SK-N-SH treated with all-trans-retinoic acid at 6 μM for 48 hours (cell line): ENCODE results near the gene IKZF2.

Experiments used
- BACH2 ChIP-seq: fragments of 250-450 bp; sonication (Bioruptor Pico); IDR thresholded peaks from 2 replicates; pipeline ENCODE4 v1.9.0; 2021; ENCODE audit warnings: mild to moderate bottlenecking, borderline replicate concordance
- CSRNP3 ChIP-seq: fragments of 250-450 bp; sonication (Bioruptor Pico); IDR thresholded peaks from 2 replicates; pipeline ENCODE4 v1.5.1; 2021; ENCODE audit warnings: mild to moderate bottlenecking, moderate library complexity
- ISL1 ChIP-seq: fragments of 250-450 bp; sonication (Bioruptor Pico); IDR thresholded peaks from 2 replicates; pipeline ENCODE4 v2.1.2; 2022; ENCODE audit warnings: mild to moderate bottlenecking, moderate library complexity
- OSR1 ChIP-seq: fragments of 250-450 bp; sonication (Bioruptor Pico); IDR thresholded peaks from 2 replicates; pipeline ENCODE4 v1.8.0; 2022; ENCODE audit warnings: moderate library complexity, mild to moderate bottlenecking, inconsistent platforms
- RARB ChIP-seq: fragments of 250-450 bp; sonication (Bioruptor Pico); IDR thresholded peaks from 2 replicates; pipeline ENCODE4 v1.8.0; 2021; ENCODE audit warnings: mild to moderate bottlenecking, moderate library complexity
- SNAI2 ChIP-seq: fragments of 250-450 bp; sonication (Bioruptor Pico); IDR thresholded peaks from 2 replicates; pipeline ENCODE4 v1.5.0; 2020; ENCODE audit warnings: mild to moderate bottlenecking, moderate library complexity
- TOX ChIP-seq: fragments of 250-450 bp; sonication (Bioruptor Pico); IDR thresholded peaks from 2 replicates; pipeline ENCODE4 v1.8.0; 2021; ENCODE audit warnings: mild to moderate bottlenecking, moderate library complexity, borderline replicate concordance
- ZC3H10 ChIP-seq: fragments of 250-450 bp; sonication (Bioruptor Pico); IDR thresholded peaks from 2 replicates; pipeline ENCODE4 v1.5.1; 2021; ENCODE audit warnings: mild to moderate bottlenecking, moderate library complexity
- ZNF70 ChIP-seq: fragments of 450-650 bp; formaldehyde crosslinking; IDR thresholded peaks from 2 replicates; pipeline ENCODE4 v1.5.0; 2020; ENCODE audit warnings: mild to moderate bottlenecking, moderate library complexity
- TF ChIP-seq, protein P1 (sequence below): fragments of 250-450 bp; sonication (Bioruptor Pico); IDR thresholded peaks from 2 replicates; pipeline ENCODE4 v1.8.0; 2020; ENCODE audit warnings: mild to moderate bottlenecking, moderate library complexity, borderline replicate concordance
- TF ChIP-seq, protein P2 (sequence below): fragments of 250-450 bp; sonication (Bioruptor Pico); IDR thresholded peaks from 2 replicates; pipeline ENCODE4 v1.5.0; 2020; ENCODE audit warnings: mild to moderate bottlenecking, moderate library complexity

DNA sequence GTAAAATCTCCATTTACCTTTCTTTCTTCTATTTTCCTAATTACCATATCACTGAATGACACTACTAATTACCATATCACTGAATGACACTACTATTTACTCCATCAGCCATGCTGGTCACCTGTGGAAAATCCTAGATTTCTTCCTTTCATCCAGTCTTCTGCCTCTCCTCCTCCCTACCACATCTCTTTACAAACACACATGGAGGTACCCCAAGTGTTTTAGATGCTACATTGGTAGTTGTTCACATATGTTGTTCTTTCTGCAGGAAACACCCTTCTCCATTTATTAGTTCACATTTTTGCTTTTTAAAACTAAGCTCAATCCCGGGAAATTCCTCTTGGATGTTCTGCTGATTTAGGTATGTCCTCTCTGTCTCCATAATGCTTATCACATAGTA, 134.0 kb downstream of the IKZF2 start:
- TF ChIP-seq, protein P1, sequence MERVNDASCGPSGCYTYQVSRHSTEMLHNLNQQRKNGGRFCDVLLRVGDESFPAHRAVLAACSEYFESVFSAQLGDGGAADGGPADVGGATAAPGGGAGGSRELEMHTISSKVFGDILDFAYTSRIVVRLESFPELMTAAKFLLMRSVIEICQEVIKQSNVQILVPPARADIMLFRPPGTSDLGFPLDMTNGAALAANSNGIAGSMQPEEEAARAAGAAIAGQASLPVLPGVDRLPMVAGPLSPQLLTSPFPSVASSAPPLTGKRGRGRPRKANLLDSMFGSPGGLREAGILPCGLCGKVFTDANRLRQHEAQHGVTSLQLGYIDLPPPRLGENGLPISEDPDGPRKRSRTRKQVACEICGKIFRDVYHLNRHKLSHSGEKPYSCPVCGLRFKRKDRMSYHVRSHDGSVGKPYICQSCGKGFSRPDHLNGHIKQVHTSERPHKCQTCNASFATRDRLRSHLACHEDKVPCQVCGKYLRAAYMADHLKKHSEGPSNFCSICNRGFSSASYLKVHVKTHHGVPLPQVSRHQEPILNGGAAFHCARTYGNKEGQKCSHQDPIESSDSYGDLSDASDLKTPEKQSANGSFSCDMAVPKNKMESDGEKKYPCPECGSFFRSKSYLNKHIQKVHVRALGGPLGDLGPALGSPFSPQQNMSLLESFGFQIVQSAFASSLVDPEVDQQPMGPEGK (CRISPR knock-in tag), result no peak
- TF ChIP-seq ISL1 (CRISPR knock-in tag) (no peak), TOX (CRISPR knock-in tag) (no peak), ZNF70 (CRISPR knock-in tag) (no peak), ZC3H10 (no peak), RARB (CRISPR knock-in tag) (no peak), OSR1 (no peak), SNAI2 (no peak), CSRNP3 (no peak), BACH2 (CRISPR knock-in tag) (no peak)
- TF ChIP-seq, protein P2, sequence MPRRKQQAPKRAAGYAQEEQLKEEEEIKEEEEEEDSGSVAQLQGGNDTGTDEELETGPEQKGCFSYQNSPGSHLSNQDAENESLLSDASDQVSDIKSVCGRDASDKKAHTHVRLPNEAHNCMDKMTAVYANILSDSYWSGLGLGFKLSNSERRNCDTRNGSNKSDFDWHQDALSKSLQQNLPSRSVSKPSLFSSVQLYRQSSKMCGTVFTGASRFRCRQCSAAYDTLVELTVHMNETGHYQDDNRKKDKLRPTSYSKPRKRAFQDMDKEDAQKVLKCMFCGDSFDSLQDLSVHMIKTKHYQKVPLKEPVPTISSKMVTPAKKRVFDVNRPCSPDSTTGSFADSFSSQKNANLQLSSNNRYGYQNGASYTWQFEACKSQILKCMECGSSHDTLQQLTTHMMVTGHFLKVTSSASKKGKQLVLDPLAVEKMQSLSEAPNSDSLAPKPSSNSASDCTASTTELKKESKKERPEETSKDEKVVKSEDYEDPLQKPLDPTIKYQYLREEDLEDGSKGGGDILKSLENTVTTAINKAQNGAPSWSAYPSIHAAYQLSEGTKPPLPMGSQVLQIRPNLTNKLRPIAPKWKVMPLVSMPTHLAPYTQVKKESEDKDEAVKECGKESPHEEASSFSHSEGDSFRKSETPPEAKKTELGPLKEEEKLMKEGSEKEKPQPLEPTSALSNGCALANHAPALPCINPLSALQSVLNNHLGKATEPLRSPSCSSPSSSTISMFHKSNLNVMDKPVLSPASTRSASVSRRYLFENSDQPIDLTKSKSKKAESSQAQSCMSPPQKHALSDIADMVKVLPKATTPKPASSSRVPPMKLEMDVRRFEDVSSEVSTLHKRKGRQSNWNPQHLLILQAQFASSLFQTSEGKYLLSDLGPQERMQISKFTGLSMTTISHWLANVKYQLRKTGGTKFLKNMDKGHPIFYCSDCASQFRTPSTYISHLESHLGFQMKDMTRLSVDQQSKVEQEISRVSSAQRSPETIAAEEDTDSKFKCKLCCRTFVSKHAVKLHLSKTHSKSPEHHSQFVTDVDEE (CRISPR knock-in tag), result no peak
